Measurements from ENCODE around the gene CGRRF1.

The CGRRF1 gene

DNA sequence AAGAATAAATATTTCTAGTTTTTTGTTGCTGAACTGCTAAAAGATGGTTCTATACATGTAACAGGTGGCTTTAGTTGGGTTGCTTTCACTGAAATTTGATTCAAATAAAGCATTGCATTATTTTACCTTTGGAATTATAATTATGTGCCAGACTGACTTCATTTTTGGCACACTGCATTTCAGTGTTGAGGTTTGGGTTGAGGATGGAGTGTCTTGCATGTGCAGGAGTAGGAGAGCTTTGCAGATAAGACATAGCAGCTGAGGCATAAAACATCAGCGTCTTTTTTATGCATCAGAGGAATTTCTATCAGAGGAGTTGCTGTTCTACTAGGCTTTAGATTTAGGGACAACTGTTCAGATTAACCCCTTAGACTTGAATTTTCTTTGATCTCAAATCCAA is 74.4 kb downstream of the CGRRF1 start:
- no peak for TF ChIP-seq Cebpa-rat (IDR thresholded peaks at IDR 0.05)
- Histone ChIP-seq H3K4me3 (no peak overlapping the region), H3K27ac (no peak overlapping the region), H3K4me1 (no peaks in the 10 kb centered on the region; the same call in 1 of the 2 replicates), H3K4me2 (no peak overlapping the region), H4K20me1 (peaks cover 75% of the 10 kb centered on the region), H3K36me3 (peaks cover 44% of the 10 kb centered on the region), H3K9ac (no peak overlapping the region), H3K27me3 (no peaks in the 10 kb centered on the region), H3K9me3 (peaks cover 18% of the 10 kb centered on the region)

DNA sequence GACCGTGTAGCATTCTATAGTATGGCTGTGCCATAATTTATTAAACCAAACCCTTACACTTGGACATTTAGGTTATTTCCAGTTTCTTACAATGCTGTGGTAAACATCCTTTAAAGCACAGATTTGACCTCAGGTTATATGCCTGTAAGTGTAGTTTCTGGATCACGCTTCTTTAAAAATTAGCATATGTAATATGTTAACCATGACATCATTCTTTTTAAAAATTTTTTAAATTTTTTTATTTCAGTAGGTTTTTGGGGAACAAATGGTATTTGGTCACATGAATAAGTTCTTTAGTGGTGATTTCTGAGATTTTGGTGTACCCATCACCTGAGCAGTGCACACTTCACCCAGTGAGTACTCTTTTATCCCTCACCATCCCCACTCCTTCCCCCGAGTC is 75.5 kb downstream of the CGRRF1 start:
- peaks cover 18% of the 10 kb centered on the region for H3K9me3 ChIP-seq

More for the DNA sequence above, 75.5 kb downstream of the CGRRF1 start:
- peaks cover 72% of the 10 kb centered on the region for H4K20me1 ChIP-seq
- H3K27ac ChIP-seq, result no peak overlapping the region
- H3K36me3 ChIP-seq, result peaks cover 48% of the 10 kb centered on the region
- H3K4me2 ChIP-seq, result no peak overlapping the region
- no peaks in the 10 kb centered on the region; the same call in 1 of the 2 replicates for H3K4me1 ChIP-seq
- no peak for TF ChIP-seq Cebpa-rat (IDR thresholded peaks at IDR 0.05)
- no peaks in the 10 kb centered on the region for H3K27me3 ChIP-seq
- H3K9ac ChIP-seq, result no peak overlapping the region
- no peak overlapping the region for H3K4me3 ChIP-seq

Measured in BLaER1 (cell line).